Measurements from ENCODE around the gene VCX2. TPM values are rescaled to one million over a fixed set of nuclear protein-coding genes. Genes with fewer than 3 reads are reported as not detected.

The VCX2 gene
- not detected in 2 replicates for total RNA-seq

DNA sequence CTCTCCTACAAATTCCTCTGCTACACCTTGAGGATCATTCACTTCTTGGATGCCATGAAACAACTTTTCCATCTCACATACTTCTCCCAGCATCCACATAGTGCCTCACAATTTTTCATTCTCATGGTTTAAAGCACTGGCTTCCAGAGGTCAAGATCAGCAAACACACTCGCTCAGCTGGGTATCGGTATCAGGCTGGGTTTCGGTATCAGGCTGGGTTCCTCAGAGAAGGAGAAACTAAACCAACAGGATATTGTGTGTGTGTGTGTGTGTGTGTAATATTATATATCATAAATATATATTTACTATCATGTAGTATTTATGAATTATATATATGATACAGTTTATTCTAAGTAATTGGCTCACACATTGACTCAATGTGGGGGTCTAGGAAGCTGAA lies at the start of gene VCX2:
Gene VCX2 (minus strand): TSS at position 99 of the 400 bp plus-strand sequence. CDS start 624 bp downstream, outside the sequence.

Other genes starting within 250 kb of the VCX2 start
- 3.9 and 8.6 TPM in 2 replicates for gene PNPLA4, start 243.9 kb downstream of the VCX2 start, total RNA-seq